ENCODE measurements around the gene VSIG10. TPM values are rescaled to one million over a fixed set of nuclear protein-coding genes. Genes with fewer than 3 reads are reported as not detected.

Gene VSIG10
- total RNA-seq, 1 donor from 2014 or later, result 12.6 TPM

DNA sequence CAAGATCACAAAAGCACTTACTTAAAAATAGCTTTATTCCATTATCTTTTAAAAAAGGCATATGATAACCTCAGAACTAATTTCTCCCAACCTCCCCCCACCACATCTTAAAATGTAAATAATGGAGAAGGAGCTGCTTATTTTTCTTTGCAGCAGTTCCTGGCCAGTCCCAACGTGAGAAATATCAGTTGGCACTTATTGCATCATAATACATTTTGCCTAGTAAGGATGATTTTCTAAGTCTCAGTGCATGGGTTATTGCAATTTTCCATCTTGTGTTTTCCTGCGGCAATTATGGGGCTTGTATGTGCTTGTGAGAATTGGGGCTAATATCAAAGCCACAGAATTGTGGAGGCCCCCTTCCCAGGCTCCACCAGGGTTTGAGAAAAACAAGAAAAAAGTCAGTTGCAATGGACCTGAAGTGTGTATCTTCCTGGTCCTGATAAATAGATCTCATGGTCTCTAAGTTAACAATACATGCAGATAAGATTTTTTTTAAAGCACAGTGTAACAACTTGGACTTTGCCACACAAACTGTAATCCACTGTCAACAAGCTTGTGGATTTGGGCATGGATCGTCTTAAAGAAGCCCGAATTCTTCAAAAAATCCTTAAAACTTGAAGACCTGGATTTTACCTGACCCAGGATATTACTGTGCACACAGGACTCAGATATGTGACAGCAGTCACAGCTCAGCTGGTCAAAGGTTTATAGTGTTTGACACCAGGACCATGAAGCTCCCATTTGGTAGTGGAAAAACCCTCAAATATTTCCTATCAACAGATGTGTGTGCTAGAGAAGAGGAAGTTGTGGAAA, 40.0 kb downstream of the VSIG10 start:
- intact Hi-C loops (cut with micrococcal nuclease), result no loop called here
- DNase-seq (no peak), ATAC-seq (no peak)

DNA sequence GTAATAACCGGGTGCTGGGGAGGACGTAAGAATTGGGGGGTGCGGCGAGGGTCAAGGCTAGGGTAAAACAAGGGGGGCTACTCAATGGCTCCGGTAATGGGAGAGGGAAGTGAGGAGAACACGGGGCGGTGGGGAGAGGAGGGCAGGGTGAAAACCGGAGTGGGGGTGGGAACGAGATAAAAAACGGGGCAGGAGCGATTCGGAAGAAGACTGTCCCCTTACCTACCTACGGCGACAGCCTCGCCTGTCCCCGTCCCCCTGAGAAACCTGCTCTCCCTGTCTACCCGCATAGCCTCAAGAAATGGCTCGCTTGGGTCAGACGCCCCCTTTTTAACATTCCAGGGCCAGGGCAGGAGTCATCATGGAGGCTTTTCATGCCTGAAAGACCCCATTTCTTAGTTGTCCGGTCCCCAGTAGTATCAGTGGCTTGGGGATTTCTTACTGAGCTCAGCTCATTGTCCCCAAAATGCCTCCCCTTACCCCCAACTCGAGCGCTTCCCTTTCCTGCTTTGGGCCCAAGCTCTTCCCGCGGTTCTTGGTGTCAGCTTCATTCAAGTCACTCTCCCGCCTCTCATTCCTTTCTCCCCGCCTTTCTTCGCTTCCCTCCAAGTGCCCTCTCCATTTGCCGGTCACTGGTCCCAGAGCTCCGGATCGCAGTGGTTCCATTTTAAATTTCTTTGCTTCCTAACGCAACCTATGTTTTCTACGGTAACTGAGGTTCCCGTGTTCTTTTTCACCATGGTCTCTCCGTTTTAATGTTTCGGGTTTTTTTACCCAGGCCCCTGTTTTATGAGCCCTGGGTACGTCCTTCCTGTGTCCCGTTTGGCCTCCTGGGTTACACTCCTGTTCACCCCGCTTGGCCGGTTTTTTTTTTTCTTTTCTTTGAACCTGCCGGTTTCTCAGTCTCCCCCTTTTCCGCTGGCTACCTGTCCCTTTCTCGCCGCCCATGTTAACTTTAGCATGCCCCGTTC, 41.7 kb downstream of the VSIG10 start:
- intact Hi-C loops (cut with micrococcal nuclease), result no loop called here
- ATAC-seq (peak; percentile 50), DNase-seq (no peak)

DNA sequence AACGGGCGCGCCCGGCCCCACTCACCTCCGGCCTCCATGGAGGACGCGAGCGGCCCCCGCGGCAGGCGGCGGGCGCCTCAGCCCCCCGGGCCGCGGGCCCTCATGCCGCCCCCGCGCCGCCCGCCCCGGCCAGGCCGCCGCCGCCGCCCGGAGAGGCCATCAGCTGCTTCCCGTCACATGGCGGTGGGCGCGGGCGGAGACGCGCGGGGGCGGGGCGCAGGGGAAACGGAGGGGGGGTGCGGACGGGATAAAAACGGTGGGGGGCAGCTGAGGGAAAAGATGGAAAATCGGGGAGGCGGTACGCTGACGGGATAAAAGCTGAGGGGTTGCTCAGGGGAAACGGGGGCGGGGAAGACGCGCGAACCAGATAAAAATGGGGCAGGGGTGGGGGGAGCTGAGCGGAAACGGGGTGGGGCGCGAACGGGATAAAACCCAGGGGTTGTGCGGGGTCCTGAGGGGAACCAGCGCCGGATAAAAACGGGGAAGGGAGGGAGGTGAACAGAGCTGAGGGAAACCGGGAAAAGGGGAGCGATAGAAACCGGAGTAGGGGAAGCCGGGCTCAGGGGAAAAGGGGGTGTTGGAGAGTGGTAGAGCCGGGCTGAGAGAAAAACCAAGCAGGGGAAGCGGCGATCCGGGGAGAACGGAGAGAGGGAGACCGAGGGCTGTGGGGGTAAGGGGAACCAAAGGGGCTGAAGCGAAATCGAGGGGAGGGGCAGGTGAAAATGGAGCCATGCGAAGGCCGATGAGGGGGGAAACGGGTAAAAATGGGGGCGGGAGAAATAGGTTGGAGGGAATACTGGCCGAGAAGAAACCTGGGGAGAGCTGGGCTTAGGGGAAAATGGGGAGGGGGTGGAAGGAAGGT, 42.6 kb downstream of the VSIG10 start, which contains the start of gene WSB2:
Gene WSB2 (minus strand): TSS at position 169 of the 862 bp plus-strand sequence. CDS start 131 bp downstream, at position 38.
- DNase-seq, result peak; percentile 89
- ATAC-seq, result peak; percentile 71

DNA sequence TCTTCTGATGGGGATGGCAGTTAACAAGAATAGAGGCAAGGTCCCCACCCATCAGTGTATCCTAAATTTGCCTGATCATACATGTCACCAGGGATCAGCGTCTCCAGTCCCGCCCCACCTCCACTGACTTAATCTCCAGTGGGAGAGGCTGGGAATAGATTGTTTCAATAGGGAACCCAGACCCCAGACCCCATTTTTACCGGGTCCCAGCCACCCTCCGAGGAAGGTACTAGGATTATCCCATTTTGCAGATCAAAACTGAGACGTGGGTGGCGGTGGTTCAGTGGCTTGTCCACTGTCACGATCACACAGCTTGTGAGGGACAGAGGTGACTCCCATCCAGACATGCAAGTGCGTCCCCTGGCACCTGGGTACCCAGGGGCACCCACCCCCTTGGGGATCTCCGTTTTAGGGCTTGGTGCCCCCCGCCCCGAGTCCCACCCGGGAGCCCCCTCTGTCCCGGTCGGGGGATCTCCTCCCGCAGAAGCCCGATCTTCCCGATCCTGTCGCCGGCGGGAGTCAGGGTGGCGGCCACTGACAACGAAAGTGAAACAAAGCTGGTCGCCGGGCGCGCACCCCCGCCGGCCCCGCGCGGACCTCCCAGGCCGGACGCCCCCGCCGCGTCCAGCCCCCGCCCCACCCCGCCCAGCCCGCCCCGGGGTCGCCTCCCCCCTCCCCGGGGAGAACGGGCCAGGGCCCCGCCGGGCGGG, 43.4 kb downstream of the VSIG10 start:
- intact Hi-C loops (cut with micrococcal nuclease), result no loop called here
- peak; percentile 79 for DNase-seq
- ATAC-seq, result peak; percentile 50

More for the DNA sequence above, 42.6 kb downstream of the VSIG10 start, which contains the start of gene WSB2:
- intact Hi-C loops (cut with micrococcal nuclease), result no loop called here

DNA sequence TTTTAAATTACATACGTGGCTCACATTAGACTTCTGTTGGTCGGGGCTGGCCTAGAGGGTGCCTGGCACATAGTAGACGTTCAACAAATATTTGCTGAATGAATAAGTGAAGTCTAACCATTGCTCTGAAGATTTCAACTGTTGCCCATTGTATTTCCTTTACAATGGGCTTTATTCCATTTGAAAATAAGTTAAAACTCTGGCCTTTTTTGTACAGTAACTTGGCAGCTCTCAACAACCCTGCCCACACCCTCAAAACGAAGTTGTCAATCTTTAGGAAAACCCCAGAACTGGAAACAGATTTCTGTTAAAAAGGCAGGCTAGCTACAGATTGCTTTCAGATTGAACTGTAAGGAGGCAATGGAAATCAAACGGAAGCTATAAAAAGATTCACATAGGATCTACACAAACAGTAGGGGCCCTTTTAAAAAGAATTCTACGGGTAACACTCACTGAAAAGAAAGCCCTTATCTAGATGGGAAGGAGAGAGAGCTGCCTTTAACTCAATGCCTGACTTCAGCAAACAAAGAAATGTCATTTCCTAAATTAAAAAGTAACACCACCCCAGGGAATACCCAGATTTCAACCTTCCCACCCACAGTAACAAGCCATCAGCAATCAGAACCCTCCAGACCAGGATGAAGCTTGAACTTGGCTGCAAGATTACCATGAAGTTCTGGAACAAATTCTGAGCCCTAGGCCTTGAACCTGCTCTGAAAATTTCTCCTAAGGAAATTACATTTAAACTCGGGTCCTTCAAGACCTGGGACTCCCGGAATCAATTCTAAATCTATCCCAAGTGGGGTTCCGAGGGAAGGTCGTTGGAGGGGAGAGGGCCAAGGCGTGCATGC, 44.2 kb downstream of the VSIG10 start:
- intact Hi-C loops (cut with micrococcal nuclease), result no loop called here
- no peak for DNase-seq
- ATAC-seq, result no peak

DNA sequence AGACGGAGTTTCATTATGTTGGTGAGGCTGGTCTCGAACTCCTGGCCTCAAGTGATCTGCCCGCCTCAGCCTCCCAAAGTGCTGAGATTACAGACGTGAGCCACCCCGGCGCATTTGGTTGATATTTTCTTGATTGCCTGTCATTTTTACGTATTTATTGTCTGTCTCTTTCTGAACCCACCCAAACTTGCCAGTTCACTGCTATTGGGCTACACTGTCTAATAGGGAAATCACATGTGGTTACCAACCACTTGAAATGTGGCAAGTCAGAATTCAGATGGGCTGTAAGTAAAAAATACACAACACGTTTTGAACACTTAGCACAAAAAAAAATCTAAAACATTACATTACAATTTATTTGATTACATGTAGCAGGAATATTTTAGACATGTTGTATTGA, 44.9 kb downstream of the VSIG10 start:
- intact Hi-C loops (cut with micrococcal nuclease), result no loop called here
- ATAC-seq (no peak), DNase-seq (no peak)

DNA sequence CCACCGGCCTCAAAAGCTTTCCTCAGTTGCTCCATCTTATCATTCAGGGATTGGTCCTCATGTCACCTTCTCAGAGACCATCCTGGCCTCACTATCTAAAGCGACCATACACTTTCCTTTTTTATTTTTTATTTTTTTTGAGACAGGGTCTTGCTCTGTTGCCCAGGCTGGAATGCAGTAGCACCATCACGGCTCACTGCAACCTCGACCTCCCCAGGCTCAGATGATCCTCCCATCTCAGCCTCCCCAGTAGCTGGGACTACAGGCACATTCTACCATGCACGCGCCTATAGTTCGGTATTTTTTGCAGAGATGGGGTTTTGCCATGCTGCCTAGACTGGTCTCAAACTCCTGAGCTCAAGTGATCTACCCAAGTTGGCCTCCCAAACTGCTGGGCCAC, 45.6 kb downstream of the VSIG10 start:
- intact Hi-C loops (cut with micrococcal nuclease), result no loop called here
- no peak for DNase-seq
- ATAC-seq, result no peak

DNA sequence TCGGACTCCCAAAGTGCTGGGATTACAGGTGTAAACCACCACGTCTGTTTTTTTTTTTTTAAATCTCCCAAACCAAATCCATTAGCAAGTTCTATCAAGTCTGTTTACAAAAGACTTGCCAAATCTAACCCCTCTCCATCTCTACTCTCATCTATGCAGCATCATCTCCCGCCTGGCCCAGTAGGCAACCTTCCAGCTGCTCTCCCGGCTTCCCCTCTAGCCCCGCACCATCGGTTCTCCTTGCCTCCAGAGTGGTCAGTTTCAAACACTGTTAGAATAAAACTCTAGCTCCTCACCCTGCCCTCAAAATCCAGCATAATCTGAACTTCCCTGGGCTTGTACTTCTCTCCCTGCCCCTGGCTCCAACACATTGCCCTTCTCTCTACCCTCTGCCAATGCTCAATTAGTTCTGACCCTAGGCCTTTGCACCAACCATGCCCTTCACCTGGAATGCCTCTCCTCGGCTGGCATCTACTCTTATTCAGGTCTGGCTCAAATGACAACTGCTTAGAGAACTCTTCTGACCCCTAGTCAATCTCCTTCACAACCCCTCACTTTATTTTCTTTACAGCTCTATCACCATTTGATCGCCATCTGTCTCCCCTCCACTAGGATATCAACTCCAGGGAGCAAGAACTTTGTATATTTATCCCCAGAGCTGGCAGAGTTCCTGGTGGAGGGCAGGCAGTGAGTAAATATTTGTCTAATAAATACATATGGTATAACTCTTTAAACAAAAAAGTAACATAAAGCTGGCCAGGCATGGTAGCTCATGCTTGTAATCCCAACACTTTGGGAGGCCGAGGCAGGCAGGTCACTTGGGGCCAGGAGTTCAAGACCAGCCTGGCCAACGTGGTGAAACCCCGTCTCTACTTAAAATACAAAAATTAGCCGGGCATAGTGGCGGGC, 47.7 kb downstream of the VSIG10 start:
- DNase-seq, result no peak
- no peak for ATAC-seq
- intact Hi-C loops (cut with micrococcal nuclease), result no loop called here

DNA sequence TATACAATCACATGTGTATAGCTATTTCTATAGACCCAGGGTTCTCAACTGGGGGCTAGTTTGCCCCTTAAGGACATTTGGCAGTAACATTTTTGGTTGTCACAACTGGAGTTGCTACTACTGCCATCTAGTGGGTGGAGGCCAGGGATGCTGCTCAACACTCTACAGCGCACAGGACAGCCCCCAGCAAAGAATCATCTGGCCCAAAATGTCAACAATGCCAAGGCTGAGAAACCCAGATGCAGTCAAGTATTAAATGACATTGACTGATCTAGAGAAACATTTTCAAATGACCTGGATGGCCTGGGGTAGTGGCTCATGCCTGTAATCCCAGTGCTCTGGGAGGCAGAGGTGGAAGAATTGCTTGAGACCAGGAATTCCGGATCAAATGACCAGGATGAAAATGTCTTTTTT, 48.7 kb downstream of the VSIG10 start:
- intact Hi-C loops (cut with micrococcal nuclease), result no loop called here
- ATAC-seq (no peak), DNase-seq (no peak)

DNA sequence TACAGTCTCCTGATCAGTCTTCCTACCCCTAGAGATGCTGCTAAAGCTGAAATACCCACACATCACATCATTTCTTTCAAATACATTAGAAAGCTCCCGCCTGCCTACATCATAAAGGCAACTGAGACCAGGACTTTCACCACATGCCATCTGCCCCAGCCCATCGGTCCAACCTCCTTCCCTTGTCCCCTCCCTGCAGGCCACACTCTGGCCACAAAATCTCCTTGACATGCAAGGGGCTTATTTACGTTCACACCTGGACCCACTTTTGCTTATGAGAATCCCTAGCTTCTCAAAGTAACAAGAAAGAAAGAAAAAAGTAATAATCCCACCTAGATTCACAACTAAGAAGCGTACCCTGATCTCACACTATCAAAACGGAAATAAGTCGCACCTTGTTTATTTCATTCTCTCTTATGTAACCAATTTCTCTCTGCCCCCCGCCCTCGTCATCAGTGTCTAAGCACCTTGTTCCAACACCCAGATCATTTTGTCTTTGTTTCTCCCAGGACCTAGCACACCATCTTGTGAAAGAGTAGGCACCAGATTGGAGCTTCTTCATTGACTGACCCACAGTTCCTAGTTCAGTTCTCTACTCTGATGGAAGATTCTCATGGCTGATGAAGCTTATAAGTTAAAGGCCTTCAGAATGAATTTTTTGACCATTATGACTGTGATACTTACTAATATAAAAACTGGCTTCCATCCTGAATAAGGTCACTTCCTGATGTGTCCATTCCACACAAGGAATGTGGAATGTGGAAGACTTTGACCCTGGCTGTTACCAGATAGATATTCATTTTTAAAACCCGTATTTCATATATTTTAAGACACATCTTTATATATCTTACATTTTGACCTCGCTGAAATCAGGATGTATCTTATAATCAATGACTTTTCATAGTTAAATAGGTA, 50.5 kb downstream of the VSIG10 start:
- DNase-seq (no peak), ATAC-seq (no peak)
- intact Hi-C loops (cut with micrococcal nuclease), result no loop called here

DNA sequence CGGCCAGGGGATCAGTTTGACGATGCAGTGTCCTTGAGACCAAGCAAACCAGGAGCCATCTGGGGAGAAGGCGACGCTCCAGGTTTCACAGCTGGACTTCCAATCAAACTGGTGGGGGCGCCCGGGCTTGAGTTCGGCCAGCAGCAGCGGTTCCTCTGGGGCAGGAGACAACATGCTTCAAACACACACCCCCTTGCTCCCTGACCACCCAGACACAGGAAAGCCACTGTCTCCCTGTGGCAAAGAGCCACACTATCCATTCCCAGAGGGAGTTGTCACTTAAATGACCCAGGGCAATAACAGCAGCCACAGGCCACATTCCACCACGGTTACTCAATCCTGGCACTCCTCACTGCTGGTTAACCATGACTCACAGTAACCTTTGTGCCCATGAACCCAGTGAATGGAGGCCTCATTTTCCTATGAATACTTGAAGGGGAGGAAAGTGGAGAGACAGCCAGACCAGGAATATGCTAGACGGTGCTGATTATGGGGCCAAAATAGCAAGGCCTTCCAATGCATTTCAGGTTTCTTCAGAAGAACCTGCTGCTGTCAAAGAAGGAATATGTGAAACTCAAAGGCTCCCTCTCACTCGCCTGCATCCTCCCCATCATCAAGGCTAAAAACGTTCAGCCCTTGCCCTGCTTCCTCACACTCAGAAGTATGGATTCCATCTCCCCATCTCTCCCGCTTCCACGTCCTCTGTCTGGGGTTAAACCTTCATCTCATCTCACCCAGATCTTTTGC, 51.3 kb downstream of the VSIG10 start:
- peak; percentile 96 for ATAC-seq
- DNase-seq, result peak; percentile 75
- intact Hi-C loops (cut with micrococcal nuclease), result no loop called here

DNA sequence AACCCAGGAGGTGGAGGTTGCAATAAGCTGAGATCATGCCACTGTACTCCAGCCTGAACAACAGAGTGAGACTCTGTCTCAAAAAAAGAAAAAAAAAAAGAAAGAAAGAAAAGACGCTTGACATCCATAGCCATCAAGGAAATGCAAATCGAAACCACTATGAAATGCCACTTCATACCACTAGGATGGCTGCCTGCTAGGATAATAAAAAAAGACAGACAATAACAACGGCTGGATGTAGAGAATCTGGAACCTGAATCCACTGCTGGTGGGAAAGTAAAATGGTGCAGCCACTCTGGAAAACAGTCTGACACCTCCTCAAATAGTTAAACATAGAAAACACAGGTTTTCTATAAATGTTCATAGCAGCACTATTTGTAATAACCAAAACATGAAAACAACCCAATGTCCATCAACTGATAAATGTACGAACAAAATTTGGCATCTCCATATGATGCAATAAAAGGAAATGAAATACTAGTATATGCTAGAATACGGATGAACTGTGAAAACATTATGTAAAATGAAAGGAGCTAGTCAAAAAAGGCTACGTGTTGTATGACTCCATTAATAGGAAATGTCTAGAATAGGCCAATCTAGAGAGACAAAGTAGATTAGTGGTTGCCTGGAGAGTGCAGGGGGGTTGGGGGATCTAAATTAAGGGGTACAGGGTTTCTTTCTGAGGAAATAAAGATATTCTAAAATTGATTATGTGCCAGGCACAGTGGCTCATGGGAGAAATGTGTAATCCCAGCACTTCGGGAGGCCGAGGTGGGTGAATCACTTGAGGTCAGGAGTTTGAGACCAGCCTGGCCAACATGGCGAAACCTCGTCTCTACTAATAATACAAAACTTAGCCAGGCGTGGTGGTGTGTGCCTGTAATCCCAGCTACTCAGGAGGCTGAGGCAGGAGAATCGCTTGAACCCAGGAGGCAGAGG, 52.6 kb downstream of the VSIG10 start:
- intact Hi-C loops (cut with micrococcal nuclease), result no loop called here

DNA sequence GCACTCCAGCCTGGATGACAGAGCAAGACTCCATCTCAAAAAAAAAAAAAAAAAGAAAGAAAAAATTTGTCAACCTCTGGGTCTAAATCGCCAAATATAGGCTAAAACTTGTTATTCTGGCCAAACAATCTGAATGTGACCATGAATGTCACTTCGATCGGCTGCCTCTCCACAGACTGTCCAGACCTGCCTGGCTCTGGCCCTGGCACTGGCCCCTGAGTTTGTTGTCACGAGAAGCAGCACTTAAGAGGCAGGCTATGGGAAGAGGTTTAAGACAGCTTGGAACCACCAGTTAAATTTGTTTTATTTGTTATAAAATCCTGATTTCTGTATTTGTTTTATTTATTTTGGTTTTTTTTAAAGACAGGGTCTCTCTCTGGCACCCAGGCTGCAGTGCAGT, 57.4 kb downstream of the VSIG10 start:
- intact Hi-C loops (cut with micrococcal nuclease), result no loop called here
- peak; percentile 75 for ATAC-seq

More for the DNA sequence above, 52.6 kb downstream of the VSIG10 start:
- ATAC-seq (no peak), DNase-seq (no peak)

DNA sequence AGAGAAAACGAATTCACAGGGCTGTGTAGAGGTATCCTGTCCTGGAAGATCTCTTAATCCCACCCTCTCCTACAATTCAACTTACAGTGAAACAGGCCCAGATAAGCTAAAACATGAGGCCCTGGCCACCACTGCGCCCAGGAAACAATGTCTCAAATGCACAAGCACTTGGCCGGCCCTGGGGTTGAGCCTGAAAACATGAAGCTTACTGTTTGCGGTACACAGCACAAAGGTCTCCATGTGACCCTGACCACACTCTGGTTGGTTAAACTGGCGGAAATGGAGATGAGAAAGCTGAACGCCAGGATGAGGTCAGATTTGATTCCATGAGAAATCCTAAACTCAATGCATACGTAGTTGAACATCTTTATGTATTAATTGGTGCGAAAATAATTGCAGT, 59.2 kb downstream of the VSIG10 start:
- ATAC-seq (no peak), DNase-seq (no peak)
- intact Hi-C loops (cut with micrococcal nuclease), result no loop called here

More for the DNA sequence above, 57.4 kb downstream of the VSIG10 start:
- DNase-seq, result peak; percentile 43
